ENCODE measurements around the gene DHRS3.

- TF ChIP-seq, protein P1, sequence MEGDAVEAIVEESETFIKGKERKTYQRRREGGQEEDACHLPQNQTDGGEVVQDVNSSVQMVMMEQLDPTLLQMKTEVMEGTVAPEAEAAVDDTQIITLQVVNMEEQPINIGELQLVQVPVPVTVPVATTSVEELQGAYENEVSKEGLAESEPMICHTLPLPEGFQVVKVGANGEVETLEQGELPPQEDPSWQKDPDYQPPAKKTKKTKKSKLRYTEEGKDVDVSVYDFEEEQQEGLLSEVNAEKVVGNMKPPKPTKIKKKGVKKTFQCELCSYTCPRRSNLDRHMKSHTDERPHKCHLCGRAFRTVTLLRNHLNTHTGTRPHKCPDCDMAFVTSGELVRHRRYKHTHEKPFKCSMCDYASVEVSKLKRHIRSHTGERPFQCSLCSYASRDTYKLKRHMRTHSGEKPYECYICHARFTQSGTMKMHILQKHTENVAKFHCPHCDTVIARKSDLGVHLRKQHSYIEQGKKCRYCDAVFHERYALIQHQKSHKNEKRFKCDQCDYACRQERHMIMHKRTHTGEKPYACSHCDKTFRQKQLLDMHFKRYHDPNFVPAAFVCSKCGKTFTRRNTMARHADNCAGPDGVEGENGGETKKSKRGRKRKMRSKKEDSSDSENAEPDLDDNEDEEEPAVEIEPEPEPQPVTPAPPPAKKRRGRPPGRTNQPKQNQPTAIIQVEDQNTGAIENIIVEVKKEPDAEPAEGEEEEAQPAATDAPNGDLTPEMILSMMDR (IDR thresholded peaks at IDR 0.05) = no peak
- no peak for TF ChIP-seq POLR2A (IDR thresholded peaks at IDR 0.05)
- no peak for TF ChIP-seq POLR2AphosphoS5 (IDR thresholded peaks at IDR 0.05)
Observed at GRCh38 chr1:12640237-12640957, 22.4 kb upstream of the DHRS3 start.

Measured in gastroesophageal sphincter (tissue), 3 donors.